T-helper 2 cell (primary cell): Measurements from ENCODE around the gene PRG2.

ENCODE experiments used
- DNase-seq, 5 experiments: peaks; one replicate each; pipeline versions ENCODE4 v3.0.0 to v3.0.0-alpha.2; 2012 to 2022

Gene PRG2

DNA sequence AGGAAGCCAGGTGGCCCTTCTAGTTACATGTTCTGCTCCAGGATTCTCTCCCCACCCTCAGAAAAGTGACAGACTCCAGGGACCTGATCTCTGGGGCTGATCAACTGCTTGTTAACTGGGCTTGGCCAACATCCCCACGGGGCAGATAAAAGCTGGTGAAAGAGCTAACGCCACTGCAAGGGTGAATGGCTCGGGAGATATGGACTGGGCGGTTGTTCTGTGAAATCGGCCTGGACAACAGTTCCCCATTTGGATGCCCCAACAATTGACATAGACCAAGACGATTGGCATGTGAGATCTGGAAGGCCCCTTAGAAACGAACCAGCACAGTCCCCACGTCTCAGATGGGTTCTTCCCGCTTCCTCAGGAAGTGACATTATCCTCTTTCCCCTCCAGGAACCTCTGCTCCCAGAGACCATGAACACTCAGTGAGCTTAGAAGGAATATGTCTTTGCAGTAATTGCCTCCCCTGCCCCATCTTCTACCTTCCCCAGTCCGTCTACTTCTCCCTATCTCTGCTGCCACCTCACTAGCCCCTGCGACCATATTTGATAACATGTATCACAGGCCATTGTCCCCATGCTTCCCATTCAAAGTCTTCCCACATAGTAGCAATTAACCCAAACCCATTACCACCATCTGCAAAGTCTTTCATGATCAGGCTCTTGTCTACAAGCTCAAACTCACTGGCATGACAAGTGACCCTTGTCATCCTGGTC, 5.6 kb upstream of the PRG2 start:
- DNase-seq = no peak

DNA sequence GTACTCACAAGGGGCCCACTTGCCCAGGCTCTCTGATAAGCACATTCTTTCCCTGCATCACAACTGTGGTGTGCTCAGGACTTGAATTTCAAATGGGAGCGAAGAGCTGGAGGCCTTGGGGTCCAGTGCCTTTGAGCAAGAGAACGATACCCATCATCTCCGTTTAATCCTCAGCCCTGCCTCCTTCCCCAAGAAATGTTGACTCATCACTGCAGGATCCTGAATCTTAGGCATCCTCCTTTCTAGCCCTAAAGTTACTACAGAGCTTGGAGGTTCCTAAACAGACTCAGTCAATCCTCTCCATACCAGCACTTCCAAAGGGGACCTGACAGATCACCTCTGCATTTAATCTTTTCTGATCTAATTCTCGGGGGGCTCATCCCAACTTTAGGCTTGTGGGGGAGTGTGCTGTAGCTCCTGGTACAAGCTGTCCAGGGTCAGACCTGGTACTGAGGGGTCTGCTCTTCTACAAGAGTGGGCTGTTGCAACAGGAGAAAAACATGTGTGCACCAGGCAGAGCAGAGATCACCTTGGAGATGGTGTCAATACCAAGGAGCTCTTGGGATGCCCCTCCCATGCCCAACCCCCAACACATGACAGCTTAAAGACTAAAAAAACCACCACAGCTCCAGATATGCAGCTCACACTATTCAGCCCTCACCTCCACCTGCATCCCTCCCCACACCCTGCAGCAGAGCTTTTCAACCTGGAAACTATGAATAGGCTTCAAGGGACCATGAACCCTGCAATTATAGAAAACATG, 3.9 kb upstream of the PRG2 start:
- DNase-seq = no peak

DNA sequence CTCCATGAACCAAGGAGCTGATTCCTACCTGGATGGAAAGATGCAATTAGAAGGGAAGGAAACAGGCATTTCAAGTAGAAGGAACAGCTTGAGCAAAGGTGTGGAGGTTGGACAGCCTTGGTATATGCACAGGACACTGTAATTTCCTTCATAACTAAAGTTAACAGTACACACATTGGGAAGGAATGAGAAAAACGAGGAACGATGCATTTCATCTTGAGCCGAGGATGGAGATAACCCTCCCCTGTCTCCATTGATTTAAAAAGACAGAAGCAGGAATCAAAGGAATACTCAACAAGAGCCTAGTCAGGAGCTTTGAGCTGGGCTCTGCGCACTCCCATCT, 2.3 kb upstream of the PRG2 start:
- DNase-seq = no peak

DNA sequence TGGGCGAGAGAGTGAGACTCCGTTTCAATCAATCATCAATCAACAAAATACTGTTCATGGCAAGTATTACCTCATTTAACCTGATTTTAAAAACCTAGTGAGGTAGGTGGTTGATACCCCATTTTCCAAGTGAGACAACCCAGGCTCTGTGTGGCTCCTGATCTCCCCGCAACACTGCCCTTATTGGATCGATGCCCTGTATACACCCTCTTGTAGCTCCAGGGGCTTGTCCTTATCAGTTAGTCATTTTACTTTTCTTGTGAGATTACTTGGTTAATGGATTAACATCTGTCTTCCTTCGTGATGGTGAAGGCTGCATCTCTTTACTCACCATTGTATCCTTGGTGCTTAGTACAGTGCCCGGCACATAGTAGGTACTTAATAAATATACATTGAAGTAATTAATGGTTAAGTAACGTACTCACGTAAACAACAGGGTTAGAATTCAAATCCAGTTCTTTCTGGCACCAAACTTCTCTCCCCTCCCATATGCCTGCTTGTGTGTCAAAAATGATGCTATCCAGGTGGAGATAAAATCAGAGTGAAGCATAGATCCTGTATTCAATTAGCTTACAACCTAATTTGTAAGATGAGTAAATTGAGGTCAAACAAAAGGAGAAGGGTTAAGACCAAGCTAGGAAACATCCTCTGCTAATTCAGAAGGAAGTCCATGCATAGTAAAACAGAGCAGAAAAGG, 1.8 kb upstream of the PRG2 start:
- no peak for DNase-seq

DNA sequence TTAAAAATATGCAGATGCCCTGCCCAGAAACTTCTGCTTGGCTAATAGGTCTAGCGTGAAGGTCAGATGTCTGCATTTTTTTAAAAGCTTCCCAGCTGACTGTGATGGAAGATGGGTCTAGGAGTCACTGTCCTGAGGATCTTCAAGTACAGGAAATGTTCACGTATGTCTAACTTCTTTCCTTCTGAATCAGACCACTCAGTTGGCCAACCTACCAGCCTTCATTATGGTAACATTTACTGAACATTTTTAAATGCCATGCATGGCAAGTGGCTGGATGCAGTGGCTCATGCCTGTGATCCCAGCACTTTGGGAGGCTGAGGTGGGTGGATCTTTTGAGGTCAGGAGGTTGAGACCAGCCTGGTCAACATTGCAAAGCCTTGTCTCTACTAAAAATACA, 1.1 kb upstream of the PRG2 start:
- DNase-seq = no peak

DNA sequence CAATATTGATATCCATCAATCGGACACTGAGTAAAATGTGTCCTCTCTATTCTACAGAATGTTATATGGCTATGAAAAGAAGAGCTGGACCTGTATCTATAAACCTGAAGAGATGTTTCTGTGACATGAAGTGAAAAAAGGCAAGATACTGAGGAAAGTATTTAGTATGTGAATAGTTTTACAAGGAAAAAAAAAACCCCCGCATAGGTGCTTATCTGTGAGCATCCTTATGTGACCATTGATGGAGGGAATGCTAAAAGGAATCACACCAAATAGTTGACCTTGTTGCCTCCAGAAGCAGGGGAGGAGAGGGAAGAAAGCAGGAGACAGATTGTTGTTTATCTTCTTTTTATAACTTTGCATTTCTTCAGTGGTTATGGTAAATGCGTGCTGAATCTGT, 661 bp upstream of the PRG2 start:
- DNase-seq = no peak

DNA sequence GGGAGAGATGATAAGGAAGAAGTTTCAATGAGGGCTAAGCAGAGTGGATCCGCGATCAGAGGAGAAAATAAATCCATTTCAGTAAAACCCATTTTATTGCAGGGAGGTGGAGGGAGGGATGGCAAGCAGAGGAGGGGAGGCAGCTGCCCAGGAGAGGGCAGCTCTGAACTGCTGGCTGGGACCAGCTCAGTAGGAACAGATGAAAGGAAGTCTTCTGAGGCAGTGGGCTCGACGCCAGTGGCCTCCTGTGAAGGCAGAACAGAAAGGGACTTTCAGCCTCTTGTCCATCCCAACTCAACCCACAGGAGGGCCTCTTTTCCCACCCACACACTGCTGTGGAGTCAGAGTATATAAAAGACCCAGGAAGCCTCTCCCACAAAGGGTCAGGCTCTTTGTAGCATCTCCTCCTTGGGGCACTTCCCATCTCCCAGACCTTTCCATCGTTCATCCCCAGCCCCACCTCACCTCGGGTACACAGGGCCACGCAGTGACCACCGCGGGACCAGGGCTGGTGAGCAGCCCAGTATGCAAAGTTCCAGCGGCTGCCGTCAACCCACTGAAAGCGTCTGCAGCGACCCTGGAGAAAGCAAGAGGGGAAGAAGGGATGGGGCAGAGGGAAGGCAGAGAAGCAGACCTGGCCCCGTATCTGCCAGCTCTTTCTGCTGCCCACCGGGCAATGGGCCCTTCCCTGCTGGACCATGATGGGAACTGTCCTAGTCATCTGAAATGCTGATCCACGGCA, 3.0 kb downstream of the PRG2 start:
- no peak for DNase-seq

DNA sequence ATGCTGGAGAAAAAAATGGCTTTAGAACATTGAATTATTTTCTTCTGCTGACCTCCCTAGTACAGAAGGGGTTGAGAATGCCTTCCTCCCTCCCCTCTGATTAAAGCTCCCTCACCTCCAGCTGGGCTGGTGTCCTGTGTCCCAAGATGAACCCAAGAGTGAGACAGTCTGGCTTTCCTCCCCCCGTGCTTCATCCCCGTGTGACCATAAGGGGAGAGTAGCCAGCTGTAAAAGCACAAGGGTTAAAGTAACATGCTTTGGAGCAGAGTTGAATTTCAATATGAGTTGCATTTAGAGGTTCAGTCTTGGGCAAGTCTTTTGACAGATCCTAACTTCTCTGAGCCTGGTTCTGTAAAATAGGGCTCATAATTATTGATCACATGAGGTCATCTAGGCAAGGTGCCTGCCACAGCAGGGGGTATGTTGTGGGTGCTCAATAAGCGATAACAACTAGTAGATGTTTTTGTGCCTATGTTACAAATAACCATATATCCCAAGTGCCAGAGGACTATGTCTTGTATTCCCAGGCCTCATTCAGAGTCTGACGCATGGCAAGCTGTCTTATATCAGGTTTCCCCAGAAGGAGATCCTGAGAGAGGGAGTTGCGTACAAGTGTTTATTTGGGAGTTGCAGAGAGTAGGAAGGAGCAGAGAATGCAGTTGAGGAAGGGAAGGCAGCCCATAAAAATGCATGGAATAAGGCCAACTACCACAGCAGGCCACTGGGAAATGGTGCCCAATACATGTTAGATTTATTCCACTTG, 4.1 kb downstream of the PRG2 start:
- DNase-seq = no peak

DNA sequence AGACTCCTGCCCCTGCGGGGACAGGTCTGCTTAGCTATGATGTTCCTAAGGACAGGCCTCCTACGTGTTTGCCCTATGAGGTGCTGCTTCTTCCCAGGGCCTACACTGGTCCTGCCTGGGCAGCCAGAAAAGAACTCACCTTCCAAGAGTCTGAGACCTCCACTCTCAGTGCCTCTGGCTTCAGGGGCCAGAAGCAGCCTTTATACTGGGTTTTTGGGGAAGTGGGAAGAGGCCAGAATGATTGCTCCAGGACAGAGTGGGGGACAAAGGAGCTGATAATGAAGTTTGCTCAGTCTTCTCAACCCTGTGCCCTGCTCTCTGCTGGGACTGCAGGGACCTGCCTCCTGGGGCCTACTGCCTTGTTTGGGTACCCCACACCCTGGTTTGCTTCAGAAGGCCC, 9.5 kb downstream of the PRG2 start, which contains the start of gene PRG3:
PRG3 (minus strand) TSS at position 176 of the 400 bp plus-strand sequence. CDS start 442 bp downstream, outside the sequence.
- no peak for DNase-seq

DNA sequence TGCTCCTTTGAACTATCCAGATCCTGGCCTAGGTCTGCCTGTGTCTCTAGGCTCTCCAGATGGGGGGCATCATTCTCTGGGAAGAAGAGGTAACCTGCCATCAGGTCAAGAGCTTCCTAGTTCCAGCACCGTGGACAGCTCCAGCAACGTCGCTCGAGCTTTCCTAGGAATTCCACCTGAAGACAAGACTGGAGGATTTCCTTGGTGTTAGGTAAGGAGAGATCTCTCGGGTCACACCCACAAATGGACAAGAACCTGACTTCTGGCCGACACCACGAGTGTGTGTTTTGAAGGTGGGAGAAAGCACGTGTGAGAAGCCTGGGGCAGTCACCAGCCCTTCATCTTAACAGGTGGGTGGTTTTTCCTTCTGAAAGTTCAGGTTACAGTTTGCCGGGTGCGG, 10.7 kb downstream of the PRG2 start:
- DNase-seq = no peak

DNA sequence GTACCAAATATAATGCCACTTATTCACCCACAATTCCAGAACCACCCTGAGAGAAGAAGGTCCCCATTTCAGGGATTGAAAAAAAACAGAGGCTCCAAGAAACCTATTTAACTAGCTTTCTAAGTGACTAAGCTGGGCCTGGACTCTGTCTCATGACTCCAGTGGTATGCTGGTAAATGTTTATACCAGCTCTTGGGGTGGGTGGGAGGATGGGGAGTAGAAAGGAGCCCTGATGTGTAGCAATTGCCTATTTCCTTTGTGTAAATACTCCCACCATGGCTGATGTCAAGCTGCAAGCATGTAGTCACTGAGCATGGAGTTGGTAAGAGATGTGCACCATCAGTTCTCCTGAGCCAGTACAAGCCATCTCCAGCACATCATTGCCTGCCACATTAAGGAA, 12.3 kb downstream of the PRG2 start:
- no peak for DNase-seq

DNA sequence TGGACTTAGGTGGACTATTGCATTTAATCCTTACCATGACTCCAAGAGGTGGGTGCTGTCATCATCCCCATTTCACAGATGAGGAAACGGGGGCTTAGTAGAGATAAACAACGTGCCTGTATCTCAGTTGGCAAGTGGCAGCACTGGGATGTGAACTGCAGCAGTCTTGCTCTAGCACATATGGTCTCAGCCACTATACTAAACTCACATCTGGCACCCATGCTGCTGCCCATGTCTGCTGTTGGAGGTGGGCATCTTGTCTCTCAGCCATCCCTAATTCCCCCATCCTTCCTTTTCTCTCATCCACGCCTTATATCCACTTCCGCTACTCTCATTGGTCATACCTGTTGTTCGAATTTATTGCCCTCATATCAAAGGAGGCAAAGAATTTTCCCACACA, 13.3 kb downstream of the PRG2 start:
- DNase-seq = no peak

DNA sequence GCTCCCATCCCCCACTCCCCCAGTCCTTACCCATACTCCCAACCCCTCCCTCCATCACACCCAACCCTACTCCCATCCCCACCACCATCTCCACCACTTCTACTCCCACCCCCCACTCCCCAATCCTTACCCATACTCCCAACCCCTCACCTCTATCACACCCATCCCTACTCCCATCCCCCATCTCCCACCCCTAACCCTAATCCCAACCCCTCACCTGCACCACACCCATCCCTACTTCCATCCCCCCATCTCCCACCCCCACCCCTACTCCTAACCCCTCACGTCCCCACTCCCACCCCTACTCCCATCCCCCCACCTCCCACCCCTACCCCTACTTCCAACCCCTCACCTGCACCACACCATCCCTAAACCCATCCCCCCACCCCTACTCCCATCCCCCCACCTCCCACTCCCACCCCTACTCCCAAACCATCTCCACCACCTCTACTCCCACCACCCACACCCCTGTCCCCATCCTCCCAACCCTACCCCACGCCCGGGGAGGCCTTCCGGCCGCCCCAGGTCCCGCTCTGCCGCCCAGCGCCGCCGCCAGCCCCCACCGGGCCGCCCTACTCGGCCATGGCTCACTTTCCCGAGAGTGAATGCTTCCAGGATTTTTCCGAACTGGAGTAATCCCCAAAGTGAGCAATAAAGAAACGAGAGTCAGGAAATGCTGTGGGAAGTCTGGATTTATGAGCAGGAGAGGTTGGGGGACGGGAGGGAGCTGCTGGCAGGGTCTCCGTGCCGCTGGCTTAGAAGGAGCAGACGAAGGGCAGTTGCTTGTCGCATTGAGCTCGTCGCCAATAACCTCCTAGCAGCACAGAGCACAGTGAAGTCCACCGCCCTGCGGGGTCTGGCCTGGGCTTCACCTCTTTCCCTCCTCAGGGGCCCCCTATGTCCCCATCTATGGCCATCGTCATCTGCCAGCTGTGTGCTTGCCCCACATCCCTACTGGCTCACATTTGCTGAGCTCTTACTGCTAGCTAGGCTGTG, 14.1 kb downstream of the PRG2 start:
- DNase-seq = no peak

DNA sequence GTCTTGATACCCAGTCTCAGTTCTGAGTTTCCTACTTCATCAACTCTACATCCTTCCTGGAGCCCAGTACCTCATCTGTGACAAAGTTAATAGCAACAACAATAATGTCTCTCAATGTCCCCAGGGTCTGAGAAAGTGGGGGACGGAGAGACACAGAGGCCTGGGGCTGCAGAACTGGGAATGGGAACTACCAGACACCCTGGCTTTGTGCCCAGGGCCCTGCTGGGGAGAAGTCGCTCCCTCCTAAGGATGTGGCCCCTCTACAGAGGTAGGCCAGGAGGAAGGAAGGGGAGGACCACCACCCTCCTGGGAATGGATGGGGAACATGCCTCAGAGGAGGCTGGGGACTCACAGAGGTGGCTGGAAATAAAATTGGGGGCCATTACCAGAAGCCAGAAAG, 15.0 kb downstream of the PRG2 start:
- DNase-seq = no peak

DNA sequence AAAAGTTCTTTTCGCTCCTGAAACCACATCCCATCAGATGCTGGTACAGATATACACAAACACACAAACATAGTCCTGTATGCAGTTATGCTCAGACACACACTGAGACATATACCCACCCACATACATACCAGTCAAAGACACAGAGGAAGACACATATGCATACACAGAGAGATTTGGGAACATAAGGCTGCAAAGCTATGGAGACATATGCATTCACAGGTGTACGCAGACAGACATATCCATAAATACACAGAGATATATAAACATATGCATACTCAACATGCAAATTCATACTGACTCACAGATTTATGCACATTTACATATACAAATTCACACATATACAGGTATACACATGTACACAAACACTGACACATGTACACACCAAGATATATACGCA, 15.5 kb downstream of the PRG2 start:
- no peak for DNase-seq

DNA sequence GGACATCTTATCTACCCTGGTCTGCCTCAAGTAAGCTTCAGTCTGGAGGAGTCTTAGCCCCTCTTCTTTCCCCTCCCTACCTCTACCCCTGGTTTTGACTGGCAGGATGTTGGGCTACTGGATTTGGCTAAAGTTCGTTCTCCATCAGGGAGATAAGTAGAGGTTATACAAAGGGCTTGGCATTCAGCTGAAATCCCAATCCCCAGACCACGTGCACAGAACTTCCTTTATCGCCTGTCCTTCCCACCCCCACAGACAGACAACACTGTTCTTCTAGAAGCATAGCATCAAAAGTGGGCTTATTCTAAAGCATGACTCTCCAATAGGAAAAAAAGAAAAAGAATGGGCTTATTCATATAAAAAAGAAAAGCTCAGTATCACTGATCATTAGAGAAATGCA, 17.3 kb downstream of the PRG2 start:
- no peak for DNase-seq

DNA sequence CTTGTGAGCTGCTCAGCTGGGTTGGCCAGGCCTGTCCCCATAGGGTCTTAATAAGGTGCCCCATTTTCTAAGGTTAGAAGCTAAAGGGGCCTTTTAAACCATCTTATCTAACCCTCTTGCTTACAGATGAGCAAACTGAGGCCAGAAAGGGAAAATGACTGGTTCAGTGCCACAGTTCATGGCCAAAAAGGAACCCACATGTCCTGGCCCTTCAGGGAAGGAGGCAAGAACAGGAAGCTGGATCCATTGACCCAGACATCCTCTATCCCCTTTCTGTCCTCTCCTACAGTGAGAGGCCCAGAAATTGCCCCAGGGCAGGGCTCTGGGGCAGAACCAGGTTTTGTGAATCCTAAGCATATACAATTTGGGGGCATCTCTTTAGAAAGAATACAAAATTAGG, 19.5 kb downstream of the PRG2 start:
- no peak for DNase-seq

DNA sequence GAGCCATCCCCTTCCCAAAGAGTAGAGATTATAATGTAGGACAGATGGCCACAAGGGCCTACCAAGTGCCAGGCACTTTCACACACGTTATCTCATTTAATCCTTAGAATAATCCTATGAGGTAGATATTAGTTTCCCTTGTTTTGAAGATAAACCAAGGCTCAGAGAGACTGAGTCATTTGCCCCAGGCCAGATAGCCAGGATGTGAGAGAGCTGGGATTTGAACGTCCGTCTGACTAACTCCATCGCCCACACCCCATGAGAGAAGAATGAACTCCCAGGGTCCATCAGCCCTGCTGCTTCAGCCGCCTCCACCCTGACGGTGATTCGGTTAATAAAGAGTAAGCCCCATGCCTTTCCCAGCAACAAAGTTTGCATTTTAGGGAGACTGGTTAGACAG, 20.2 kb downstream of the PRG2 start:
- DNase-seq = no peak

DNA sequence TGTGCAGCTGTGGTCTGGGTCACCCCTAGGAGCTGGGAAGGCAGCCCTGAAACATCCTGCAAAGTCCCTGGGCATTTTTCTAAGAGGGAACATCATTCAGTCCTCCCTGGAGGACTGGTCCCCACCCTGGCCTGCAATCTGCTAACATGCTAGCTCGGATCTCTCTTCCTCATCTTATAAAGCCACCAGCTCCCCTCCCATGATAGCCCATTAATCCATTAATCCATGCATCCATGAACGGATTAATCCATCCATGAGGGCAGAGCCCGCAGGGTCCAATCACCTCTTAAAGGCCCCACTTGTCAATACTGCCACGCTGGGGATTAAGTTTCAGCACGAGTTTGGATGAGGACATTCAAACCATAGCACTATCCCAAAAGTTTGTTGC, 21.6 kb downstream of the PRG2 start:
- DNase-seq = no peak

DNA sequence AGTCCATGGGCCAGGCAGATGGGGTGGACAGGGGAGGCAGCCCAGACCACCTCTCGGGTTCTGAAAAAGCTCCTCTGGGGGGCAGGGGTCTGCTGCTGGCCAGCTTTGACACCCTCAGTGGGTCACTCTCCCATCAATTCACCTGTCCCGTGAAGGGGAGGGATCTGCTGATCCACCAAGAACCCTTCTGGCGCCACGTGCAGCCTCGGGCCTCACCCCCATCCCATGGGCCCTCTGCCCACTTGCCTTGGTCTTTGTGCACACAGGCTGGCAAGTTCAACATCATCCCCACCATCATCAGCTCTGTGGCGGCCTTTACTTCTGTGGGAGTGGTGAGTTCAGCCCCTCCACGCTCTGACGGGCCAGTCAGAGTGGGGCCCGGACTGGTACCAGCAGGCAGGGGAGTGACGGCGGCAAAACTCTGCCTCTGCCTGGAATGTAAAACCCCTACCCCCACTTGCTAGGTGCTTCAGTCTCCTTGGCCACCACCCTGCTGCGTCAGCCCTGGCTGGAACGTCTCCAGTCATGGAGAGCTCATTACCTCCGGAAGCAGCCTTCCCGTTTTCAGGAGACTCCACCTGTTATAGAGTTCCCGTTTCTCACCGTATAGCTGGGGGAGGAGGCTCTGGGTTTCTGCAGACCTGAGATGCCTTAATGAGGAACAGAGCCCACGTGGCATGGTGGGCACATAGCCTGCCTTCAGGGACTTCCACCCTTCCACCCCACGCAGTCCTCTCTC, 22.2 kb downstream of the PRG2 start:
- no peak for DNase-seq
